ENCODE measurements around the gene NANOS1.

The NANOS1 gene

GRCh38 chr10:119055472-119055871 is 26.0 kb downstream of the NANOS1 start:
- DNase-seq (ENCODE audit: insufficient read length, low spot score): no peak
- no peak for FAIRE-seq

GRCh38 chr10:119058010-119058409 is 28.5 kb downstream of the NANOS1 start:
- FAIRE-seq (no peak), DNase-seq (ENCODE audit: insufficient read length, low spot score) (no peak)

- FAIRE-seq: no peak
These were observed 30.0 kb downstream of the NANOS1 start for GRCh38 chr10:119059557-119059956.

GRCh38 chr10:119060107-119060506 is 30.6 kb downstream of the NANOS1 start:
- FAIRE-seq: no peak
- no peak for DNase-seq (ENCODE audit: insufficient read length, low spot score)

More at GRCh38 chr10:119059557-119059956, 30.0 kb downstream of the NANOS1 start:
- DNase-seq (ENCODE audit: insufficient read length, low spot score): no peak

DNA sequence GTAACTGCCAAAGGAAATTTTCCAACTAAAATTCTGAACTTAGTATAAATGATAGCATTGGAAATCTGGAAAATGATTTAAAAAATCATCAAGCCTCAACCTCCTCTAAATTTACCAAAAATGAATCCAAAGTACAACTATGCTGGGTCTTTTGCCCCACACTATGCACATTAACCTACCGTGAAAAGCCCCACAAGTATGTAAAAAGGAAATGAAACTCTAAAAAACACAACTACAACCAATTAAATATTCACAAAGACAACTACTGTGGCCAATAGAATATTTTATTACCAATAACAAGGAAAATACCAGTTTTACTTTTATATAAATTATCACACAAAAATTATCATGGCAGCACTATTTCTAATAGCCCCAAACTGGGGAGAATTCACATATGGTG is 31.8 kb downstream of the NANOS1 start:
- no peak for DNase-seq (ENCODE audit: insufficient read length, low spot score)
- FAIRE-seq: peak; percentile 8

DNA sequence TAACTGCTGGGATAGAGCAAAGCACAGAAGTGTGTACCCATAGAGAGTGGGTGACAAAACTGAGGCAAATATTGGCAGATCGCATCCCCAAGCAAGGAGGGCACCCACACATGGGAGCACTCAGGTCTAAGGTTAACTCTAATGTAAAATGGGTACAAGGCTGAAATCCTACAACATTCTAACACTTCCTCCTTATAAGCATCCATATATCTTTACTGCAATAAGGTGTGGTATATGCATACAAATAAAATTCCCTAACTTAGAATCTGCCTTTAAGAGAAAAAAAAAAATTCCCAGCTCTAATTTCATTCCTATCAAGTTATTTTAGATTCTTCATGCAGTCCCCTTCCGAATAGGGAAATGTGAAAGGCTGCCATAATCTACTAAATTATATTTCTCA is 32.4 kb downstream of the NANOS1 start:
- DNase-seq (ENCODE audit: insufficient read length, low spot score) (no peak), FAIRE-seq (no peak)

- FAIRE-seq (no peak), DNase-seq (ENCODE audit: insufficient read length, low spot score) (no peak)
These were observed 41.1 kb downstream of the NANOS1 start for GRCh38 chr10:119070395-119071165.

DNA sequence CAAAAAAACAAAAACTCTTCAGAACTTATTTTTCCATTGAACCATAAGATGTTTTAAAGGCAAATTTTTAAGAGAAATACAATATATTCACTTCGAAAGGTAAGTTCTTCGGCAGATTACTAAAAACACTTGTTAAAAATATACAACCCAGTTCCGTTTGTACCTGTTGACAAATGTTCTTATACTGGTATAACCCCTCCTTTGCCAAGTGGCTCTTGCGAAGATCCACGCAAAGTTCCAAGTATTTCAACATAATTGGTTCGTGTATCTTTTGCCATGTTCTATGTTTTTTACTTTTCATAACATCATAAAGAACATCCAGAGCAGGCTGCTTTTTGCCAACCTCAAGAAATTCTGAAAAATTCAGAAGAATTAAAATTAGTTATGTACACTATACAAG is 44.1 kb downstream of the NANOS1 start:
- no peak for DNase-seq (ENCODE audit: insufficient read length, low spot score)
- FAIRE-seq: no peak

DNA sequence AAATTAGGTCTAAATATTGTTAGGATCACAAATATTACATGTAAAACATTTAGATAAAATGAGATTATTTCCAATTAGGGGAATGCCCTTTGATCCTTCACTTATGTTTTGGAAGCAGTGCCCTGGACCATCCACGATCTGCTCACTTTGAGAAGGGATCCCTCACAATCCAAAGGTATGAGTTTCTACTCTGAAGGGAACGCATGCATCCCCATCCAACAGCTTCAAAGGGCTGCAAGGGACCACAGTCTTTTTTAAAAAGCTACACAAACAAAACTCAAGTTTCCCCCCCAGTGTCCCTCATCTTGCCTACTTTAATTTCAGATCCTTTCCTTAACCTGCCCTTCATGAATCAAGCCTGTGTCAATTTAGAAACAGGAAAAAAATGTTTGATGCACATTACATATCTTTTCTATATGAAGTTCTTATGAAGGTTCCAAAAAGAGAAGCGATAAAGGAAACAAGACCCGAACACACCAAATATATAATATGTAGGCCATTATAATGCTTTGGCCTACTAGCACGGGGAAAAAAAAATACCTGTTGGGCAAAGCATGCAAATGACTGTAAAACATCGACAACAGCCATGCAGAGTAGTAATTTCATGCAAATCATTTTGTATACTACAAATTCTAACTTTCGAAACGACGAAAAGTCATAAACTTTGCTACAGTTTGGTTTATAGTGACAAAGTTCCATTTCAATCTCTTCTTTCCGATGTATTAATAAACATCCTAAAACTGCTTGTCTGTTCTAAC is 49.1 kb downstream of the NANOS1 start:
- peak; percentile 53 for FAIRE-seq
- no peak for DNase-seq (ENCODE audit: insufficient read length, low spot score)

DNA sequence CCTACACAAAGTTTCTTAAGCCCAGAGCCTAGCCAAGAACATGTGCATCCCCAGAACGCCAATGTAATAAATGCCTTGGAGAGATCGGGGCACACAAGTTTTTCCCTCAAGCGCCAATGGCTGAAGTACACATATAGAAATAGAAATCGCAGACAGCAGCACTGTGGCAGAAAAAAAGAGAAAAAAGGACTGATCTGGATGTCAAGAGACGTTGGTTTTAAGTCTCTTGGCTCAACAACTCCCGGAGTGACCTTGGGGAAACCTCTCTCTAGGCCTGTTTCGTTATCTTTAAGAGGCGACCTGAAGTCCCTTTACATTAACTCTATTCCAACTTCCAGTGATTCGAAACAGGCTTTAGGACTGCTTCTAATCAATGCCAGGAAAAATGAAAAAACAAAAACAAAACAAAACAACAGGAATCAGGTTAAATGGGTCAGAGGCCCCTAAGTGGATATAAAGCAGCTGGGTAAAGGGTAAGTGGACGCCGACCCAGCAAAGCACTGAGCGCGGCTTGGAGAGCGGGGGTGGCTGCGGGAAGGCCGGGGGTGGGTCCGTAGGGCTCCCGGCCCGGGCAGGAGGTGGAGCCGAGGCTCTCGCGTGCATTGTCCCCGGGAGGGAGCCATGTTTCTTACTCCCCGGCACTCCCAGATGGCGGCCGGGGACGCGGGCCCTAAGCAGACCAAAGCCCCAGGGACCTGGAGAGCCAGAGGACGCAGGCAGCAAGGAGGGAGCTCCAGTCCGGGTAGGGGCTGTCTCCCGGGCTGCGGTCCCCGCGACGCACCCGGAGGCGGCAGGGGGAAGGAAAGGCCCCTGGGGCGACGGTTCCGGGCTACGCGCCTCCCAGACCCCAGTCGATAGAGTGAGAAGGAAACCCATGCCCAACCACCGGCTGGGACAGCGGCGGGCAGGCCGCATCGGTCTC is 50.3 kb downstream of the NANOS1 start:
- FAIRE-seq (peak; percentile 89), DNase-seq (ENCODE audit: insufficient read length, low spot score) (peak; percentile 48)

DNA sequence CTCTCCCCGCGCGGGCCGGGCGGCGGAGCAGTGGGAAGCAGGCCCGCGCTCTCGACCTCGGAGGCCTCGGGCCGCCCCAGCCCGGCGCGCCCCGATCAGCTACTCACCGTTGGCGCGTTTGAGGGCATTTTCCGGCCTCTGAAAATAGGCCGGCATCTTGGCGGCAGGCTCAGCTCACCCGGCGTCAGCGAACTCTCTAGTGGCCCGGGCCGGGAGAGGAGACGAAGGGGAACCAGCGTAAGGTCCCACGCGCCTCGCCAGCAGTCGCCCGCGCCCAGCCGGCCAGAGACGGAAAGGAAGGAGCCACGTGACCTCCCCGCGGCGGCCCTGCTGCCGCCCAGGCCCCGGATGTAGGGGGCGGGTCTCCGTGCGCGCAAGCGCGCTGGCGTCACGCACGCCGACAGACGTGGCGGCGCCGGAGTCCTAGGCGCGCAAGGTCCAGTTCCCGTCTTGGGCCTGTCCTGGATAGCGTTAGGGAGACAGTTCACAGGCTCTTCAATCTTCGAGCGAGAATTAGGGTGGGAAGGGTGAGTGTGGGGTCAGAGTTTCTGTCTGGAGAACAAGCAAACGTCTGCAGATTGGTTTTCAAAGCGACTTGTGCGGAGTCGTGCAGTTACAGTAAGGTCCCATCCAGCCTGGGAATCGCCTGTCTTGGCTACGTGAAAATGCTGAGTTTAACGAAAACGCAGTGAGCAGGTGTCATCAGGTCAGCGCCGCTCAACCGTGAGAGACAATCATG is 51.2 kb downstream of the NANOS1 start, which contains the start of gene EIF3A:
Gene EIF3A, minus strand, starts transcription at position 297 of the 739 bp plus-strand sequence. Its CDS starts 141 bp downstream, at position 156.
- peak; percentile 86 for FAIRE-seq
- peak; percentile 86 for DNase-seq (ENCODE audit: insufficient read length, low spot score)

Measured in GM19239 (cell line).